Adrenal gland (tissue), 12 donors: ENCODE results near the gene SIX3. TPM values are rescaled to one million over a fixed set of nuclear protein-coding genes. Genes with fewer than 3 reads are reported as not detected.

ENCODE experiments used
- DNase-seq, 7 donors: peaks; one replicate each; pipeline ENCODE4 v3.0.0-alpha.2; 2019 to 2020
- H3K27ac ChIP-seq, 5 donors: fragments of 200-600 bp; sonication (generic) in 4 of 5; 1 replicate in 3 of 5; 2 replicates in 2 of 5; pipeline versions ENCODE4 v1.5.1 to v1.8.0; 2016 to 2020; ENCODE audit warnings: mild to moderate bottlenecking in 1 of 5
- H3K27me3 ChIP-seq: fragments of 200-600 bp; 2 replicates; pipeline ENCODE4 v1.8.0; 2021
- H3K36me3 ChIP-seq, 2 donors: fragments of 200-600 bp; replicated peaks in 1 of 2; 1 replicate in 1 of 2; 2 replicates in 1 of 2; pipeline versions ENCODE4 v1.5.1 to v1.8.0; 2018 to 2022
- H3K4me1 ChIP-seq, 2 donors: fragments of 200-600 bp; replicated peaks in 1 of 2; 1 replicate in 1 of 2; 2 replicates in 1 of 2; pipeline versions ENCODE4 v1.5.1 to v1.8.0; 2018 to 2021
- H3K4me3 ChIP-seq, 4 donors: fragments of 200-600 bp; sonication (generic) in 3 of 4; one replicate each; pipeline ENCODE4 v1.5.1; 2016 to 2018
- H3K9me3 ChIP-seq, 3 donors: fragments of 200-600 bp; sonication (generic) in 1 of 3; replicated peaks in 1 of 3; 1 replicate in 2 of 3; 2 replicates in 1 of 3; pipeline versions ENCODE4 v1.5.1 to v1.8.0; 2016 to 2021
- POLR2A ChIP-seq, 2 donors: fragments of 450-650 bp; IDR thresholded peaks; one replicate each; pipeline ENCODE4 v1.6.1; 2017; ENCODE audit warnings: antibody characterized with exemption in 2 of 2, mild to moderate bottlenecking in 2 of 2, moderate library complexity in 1 of 2
- WGBS, 4 donors: extraction: QIAGEN DNeasy Blood & Tissue Kit in 2 of 4; methylation state at CpG; one replicate each; pipeline versions ENCODE4 v1.1.5 to v1.1.7; 2013 to 2017; 5-methylcytosine and 5-hydroxymethylcytosine counted together
- intact Hi-C, 2 donors: fragments of 100-400 bp; cut with DNase I; formaldehyde crosslinking; loops; one replicate each; pipeline versions ENCODE4 v1.14.1 to v1.15.0; 2022 to 2023
- polyA plus RNA-seq, 3 donors: library from polyadenylated mRNA; stranded (reverse); fragments of 200-250 nt in 2 of 3; fragments of 350-450 nt in 1 of 3; fragmentation: Illumina TruSeq in 1 of 3; extraction: RNeasy Lipid Tissue Mini Kit (QIAGEN cat#74804) in 1 of 3; gene quantifications; one replicate each; pipeline ENCODE4 v1.2.3, GENCODE V29; 2013 to 2014
- total RNA-seq, 9 donors: library from RNA; depleted of rRNA in 4 of 9; stranded (reverse); fragments of >200 nt in 4 of 9; fragments of 120-200 nt in 1 of 9; fragmentation: NEBNext Ultra II Directional in 1 of 9; extraction: Animal tissue kit (Norgen Biotek cat#: 25700) in 1 of 9; gene quantifications; one replicate each; pipeline versions ENCODE4 v1.1.0 to v1.2.4, GENCODE V29; 2013 to 2023
- TF ChIP-seq, protein P1 (sequence below), 6 experiments: fragments of 450-650 bp in 4 of 6; fragments of 200-600 bp in 2 of 6; sonication (generic) in 1 of 6; IDR thresholded peaks; 1 replicate in 5 of 6; 2 replicates in 1 of 6; pipeline versions ENCODE4 v1.5.1 to v1.8.0; 2016 to 2021; ENCODE audit warnings: antibody characterized with exemption in 6 of 6, mild to moderate bottlenecking in 2 of 6, moderate library complexity in 1 of 6
- donor health status: healthy with polysubstance abuse.
- donor health status: Bipolar disorder and iron deficiency.
- donor health status: DM: yes; HTN: yes; CAD: no.
- donor health status: DM: no; HTN: no; CAD: no.
- donor health status: DM: no; HTN: no; CAD: no.
- donor health status: DM: yes; HTN: yes; CAD: no.

The SIX3 gene
- total and polyA plus RNA-seq, 12 donors, result not detected

DNA sequence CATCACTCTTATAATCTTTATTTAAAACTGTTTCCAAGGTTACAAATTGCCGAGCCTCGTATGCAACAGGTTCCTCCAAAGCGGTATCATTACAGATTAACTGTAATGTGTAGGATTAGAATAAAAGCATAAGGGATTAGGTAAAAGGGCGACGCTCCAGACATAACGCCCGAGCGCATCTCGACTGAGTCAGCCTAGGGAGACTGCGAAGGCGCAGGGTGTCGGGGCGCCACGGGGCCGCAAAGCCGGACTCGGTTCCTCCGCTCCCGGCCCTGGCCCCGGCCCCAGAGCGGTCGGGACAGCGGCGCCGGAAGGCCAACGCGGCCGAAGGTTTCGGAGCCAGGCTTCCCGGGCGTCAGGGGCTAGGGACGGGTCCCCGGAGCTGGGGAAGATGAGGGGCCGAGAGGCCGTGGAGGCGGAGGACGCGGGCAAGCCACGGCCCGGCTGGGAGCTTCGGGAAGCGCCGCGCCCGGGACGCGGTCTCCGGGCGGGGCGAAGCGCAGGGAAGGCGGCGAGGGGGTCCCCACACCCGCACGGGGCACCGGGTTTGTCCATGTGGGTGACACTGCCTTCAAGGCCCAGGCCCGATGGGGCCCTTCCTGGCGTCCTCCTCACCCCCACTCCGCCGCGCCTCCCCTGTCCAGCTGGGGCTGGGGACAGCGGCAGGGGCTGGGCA, 12.9 kb upstream of the SIX3 start:
- Histone ChIP-seq H3K27me3 (peaks cover 91% of the 10 kb centered on the region), H3K36me3 (no peaks in the 10 kb centered on the region), H3K4me1 (peaks cover 0 to 12% of the 10 kb centered on the region in 2 donors), H3K27ac (no peak overlapping the region), H3K9me3 (no peaks in the 10 kb centered on the region), H3K4me3 (peak overlapping the region in 2 of 4 donors; percentile 9 to 20)
- WGBS, 4 donors, result 2 to 3% (median 3%) methylated on average over 36 to 62 of the region's 62 CpGs
- TF ChIP-seq, protein P1, sequence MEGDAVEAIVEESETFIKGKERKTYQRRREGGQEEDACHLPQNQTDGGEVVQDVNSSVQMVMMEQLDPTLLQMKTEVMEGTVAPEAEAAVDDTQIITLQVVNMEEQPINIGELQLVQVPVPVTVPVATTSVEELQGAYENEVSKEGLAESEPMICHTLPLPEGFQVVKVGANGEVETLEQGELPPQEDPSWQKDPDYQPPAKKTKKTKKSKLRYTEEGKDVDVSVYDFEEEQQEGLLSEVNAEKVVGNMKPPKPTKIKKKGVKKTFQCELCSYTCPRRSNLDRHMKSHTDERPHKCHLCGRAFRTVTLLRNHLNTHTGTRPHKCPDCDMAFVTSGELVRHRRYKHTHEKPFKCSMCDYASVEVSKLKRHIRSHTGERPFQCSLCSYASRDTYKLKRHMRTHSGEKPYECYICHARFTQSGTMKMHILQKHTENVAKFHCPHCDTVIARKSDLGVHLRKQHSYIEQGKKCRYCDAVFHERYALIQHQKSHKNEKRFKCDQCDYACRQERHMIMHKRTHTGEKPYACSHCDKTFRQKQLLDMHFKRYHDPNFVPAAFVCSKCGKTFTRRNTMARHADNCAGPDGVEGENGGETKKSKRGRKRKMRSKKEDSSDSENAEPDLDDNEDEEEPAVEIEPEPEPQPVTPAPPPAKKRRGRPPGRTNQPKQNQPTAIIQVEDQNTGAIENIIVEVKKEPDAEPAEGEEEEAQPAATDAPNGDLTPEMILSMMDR (IDR thresholded peaks at IDR 0.05), result no peak
- TF ChIP-seq POLR2A (IDR thresholded peaks at IDR 0.05), result no peak
- intact Hi-C loops, result no loop called here
- DNase-seq, result no peak

DNA sequence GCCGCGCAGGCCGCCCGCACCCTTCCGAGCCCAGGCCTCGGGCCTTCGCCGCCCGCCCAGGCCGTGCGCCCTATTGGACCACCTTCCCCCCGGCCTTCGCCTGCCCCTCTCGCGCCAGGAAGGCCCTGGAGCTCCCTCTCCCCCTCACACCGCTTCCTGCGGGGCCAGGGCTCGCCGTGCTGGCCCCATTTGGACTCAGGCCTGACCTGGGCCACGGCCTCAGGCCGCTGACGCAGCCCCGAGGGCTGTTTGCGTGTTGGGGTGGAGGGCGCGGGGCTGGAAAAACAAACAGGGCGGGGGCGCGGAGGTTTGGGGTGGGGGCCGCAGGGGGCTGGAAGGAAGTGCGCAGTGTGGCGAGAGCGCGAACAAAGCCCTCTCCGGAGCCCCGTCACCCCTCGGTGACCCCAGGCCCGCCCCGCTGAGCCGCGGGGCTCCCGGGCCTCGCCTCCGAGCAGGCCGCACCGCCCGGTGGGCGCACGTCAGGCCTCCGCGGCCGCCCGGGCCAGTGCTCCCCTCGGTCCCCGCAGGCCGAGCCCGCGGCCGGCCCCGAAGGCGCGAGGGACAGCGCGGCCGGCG, 12.3 kb upstream of the SIX3 start:
- TF ChIP-seq, protein P1 (IDR thresholded peaks at IDR 0.05), result no peak
- TF ChIP-seq POLR2A (IDR thresholded peaks at IDR 0.05), result no peak
- Histone ChIP-seq H3K36me3 (no peaks in the 10 kb centered on the region), H3K27me3 (peaks cover 91% of the 10 kb centered on the region), H3K4me1 (peaks cover 0 to 12% of the 10 kb centered on the region in 2 donors), H3K27ac (no peak overlapping the region), H3K4me3 (peak overlapping the region in 1 of 4 donors; percentile 20), H3K9me3 (no peaks in the 10 kb centered on the region)
- DNase-seq, result no peak
- 0 to 8% (median 5%) methylated on average over 2 to 66 of the region's 66 CpGs for WGBS, 4 donors
- intact Hi-C loops, result no loop called here

DNA sequence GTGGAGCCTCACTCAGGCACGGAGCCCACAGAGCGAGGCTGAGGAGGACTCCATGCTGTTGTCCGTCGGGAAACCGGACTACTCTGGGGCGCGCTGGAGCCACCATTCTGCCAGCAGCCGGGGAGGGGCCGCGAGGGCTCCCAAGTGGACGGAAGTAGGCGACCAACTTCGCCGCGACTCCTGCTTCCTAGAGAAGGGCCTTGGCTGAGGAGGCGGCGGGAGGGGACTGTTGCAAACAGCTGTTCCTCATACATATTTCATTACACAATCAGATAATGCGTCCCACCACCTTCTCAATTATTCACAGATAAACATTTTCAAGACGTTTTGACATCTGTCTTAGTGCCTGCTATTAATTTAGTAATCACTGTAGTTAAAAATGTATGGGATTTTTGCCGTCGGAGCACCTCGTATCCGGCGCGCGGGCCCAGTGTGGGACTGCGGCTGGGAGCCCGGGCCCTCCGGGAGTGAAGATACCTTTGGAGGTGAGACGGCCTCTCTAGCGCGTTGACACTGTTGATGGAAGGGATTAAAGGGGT, 11.7 kb upstream of the SIX3 start:
- Histone ChIP-seq H3K27me3 (peaks cover 92% of the 10 kb centered on the region), H3K27ac (no peak overlapping the region), H3K36me3 (no peaks in the 10 kb centered on the region), H3K4me1 (peaks cover 0 to 12% of the 10 kb centered on the region in 2 donors), H3K4me3 (no peak overlapping the region), H3K9me3 (no peaks in the 10 kb centered on the region)
- no peak for DNase-seq
- intact Hi-C loops, result no loop called here
- 8 to 15% (median 9%) methylated on average over 20 to 32 of the region's 32 CpGs for WGBS, 4 donors
- TF ChIP-seq POLR2A (IDR thresholded peaks at IDR 0.05), result no peak
- TF ChIP-seq, protein P1 (IDR thresholded peaks at IDR 0.05), result no peak

DNA sequence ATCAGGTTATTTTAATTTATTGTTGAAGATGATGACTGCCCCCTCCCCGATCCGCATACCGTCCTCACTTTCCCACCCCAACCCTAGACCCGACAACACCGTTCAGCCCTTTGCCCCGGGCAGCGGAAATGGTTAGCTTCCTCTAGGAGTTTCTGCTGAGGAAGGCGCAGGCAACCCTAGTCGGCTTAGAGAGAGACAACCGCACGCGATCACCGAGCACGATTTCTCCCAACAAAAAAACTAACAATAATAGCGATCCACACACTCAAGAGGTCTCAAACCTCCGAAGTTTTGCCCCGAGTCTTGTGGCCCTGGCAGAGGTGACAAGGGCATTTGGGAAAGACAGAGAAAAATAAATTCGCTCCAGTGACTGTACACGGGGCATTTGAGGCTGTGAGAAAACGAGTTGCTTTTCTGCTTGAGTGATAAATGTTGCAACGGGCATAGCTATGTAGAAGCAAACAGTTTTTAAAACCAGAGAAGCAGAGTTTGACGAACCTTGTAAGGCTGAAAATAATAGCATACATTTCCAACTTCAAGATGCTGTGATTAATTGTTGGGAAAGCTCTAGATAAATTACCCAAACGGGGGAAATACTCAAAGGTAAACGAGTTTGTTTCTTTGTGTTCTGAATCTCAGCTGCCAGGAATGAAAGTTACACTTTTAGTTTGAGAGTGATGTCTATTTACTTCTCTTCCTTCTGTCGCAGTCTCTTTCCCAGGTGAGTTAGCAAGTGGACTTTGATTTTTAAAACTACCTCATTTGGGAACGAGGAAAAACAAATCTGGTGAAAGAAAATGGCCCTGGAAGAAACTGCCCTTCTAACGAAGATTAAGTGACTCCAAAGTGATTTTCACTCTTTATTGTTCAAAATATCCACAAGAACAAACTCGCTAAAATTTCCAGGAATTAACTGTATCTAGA, 11.0 kb upstream of the SIX3 start:
- no peak overlapping the region for H3K4me3 ChIP-seq
- DNase-seq, result no peak
- intact Hi-C loops, result no loop called here
- H3K36me3 ChIP-seq, result no peaks in the 10 kb centered on the region
- H3K4me1 ChIP-seq, result peaks cover 0 to 12% of the 10 kb centered on the region in 2 donors
- no peaks in the 10 kb centered on the region for H3K9me3 ChIP-seq
- 7 to 17% (median 12%) methylated on average over 28 of the region's 28 CpGs for WGBS, 4 donors
- peaks cover 98% of the 10 kb centered on the region for H3K27me3 ChIP-seq
- no peak overlapping the region for H3K27ac ChIP-seq
- no peak for TF ChIP-seq POLR2A (IDR thresholded peaks at IDR 0.05)
- TF ChIP-seq, protein P1 (IDR thresholded peaks at IDR 0.05), result no peak
